Neural cell (in vitro differentiated cells): ENCODE data around the gene CBX6. TPM values are rescaled to one million over a fixed set of nuclear protein-coding genes. Genes with fewer than 3 reads are reported as not detected.

Source experiments
- H2AFZ ChIP-seq: fragments of 200-600, 300-800 bp; sonication (generic), shearing (Covaris generic); 2 replicates; pipeline ENCODE4 v1.6.0; 2014; ENCODE audit warnings: low read depth, mild to moderate bottlenecking, antibody characterized with exemption, low read length, moderate library complexity
- H3F3A ChIP-seq: fragments of 200-600 bp; shearing (Covaris generic); 2 replicates; pipeline ENCODE4 v1.6.1; 2016; ENCODE audit warnings: mild to moderate bottlenecking, moderate library complexity, mixed read lengths, antibody characterized with exemption, low read length; ENCODE audit not compliant: insufficient read depth, poor library complexity, severe bottlenecking
- H3K27ac ChIP-seq: fragments of 200-600, 300-800 bp; sonication (generic), shearing (Covaris generic); 2 replicates; pipeline ENCODE4 v1.5.1; 2014; ENCODE audit warnings: mild to moderate bottlenecking, low read length, moderate library complexity
- H3K27me3 ChIP-seq: fragments of 300-800, 200-600 bp; sonication (generic), shearing (Covaris generic); 2 replicates; pipeline ENCODE4 v1.6.0; 2014; ENCODE audit warnings: mild to moderate bottlenecking, low read depth, low read length, moderate library complexity; ENCODE audit not compliant: insufficient read depth
- H3K36me3 ChIP-seq: fragments of 300-800, 200-600 bp; sonication (generic), shearing (Covaris generic); 2 replicates; pipeline ENCODE4 v1.5.1; 2014; ENCODE audit warnings: mild to moderate bottlenecking, antibody characterized with exemption, low read length, moderate library complexity; ENCODE audit not compliant: insufficient read depth
- H3K4me2 ChIP-seq: fragments of 300-800, 200-600 bp; sonication (generic), shearing (Covaris generic); 2 replicates; pipeline ENCODE4 v1.6.0; 2014; ENCODE audit warnings: mild to moderate bottlenecking, low read length
- H3K4me3 ChIP-seq: fragments of 300-800, 200-600 bp; sonication (generic), shearing (Covaris generic); 2 replicates; pipeline ENCODE4 v1.5.1; 2014; ENCODE audit warnings: mild to moderate bottlenecking, low read length, moderate library complexity
- H3K79me2 ChIP-seq: fragments of 200-600 bp; shearing (Covaris generic); replicated peaks from 2 replicates; pipeline ENCODE4 v1.6.0; 2014; ENCODE audit warnings: mild to moderate bottlenecking, low read length, moderate library complexity; ENCODE audit not compliant: insufficient read depth
- H3K9ac ChIP-seq: fragments of 300-800, 200-600 bp; sonication (generic), shearing (Covaris generic); 2 replicates; pipeline ENCODE4 v1.6.1; 2016; ENCODE audit warnings: mild to moderate bottlenecking, low read length, mixed read lengths
- H3K9me2 ChIP-seq: fragments of 200-600 bp; shearing (Covaris generic); 2 replicates; pipeline ENCODE4 v1.6.1; 2016; ENCODE audit warnings: mild to moderate bottlenecking, low read length, mixed read lengths; ENCODE audit not compliant: insufficient read depth
- H3K9me3 ChIP-seq: fragments of 200-600, 300-800 bp; sonication (generic), shearing (Covaris generic); 2 replicates; pipeline ENCODE4 v1.6.1; 2016; ENCODE audit warnings: mild to moderate bottlenecking, mixed run types, low read length, moderate library complexity, mixed read lengths
- H4K20me1 ChIP-seq: fragments of 200-600 bp; shearing (Covaris generic); 2 replicates; pipeline ENCODE4 v1.6.1; 2016; ENCODE audit warnings: mild to moderate bottlenecking, mixed run types; ENCODE audit not compliant: insufficient read depth
- EP300 ChIP-seq: fragments of 450-650 bp; conservative IDR thresholded peaks from 2 replicates; pipeline ENCODE4 v1.6.1; 2014; ENCODE audit warnings: antibody characterized with exemption, mild to moderate bottlenecking, moderate library complexity; ENCODE audit not compliant: poor library complexity, severe bottlenecking
- EZH2 ChIP-seq: fragments of 200-600, 300-800 bp; shearing (Covaris generic), sonication (generic); IDR thresholded peaks from 2 replicates; pipeline ENCODE4 v1.6.1; 2014; ENCODE audit warnings: antibody characterized with exemption, low read length, borderline replicate concordance, mild to moderate bottlenecking; ENCODE audit not compliant: insufficient read depth, poor library complexity, severe bottlenecking
- MXI1 ChIP-seq: fragments of 450-650 bp; conservative IDR thresholded peaks from 2 replicates; pipeline ENCODE4 v1.6.1; 2014; ENCODE audit warnings: antibody characterized with exemption, mild to moderate bottlenecking; ENCODE audit not compliant: poor library complexity, severe bottlenecking
- POLR2AphosphoS5 ChIP-seq: IDR thresholded peaks from 2 replicates; pipeline ENCODE4 v1.6.1; 2012
- RAD21 ChIP-seq: fragments of 450-650 bp; conservative IDR thresholded peaks from 2 replicates; pipeline ENCODE4 v1.6.1; 2014; ENCODE audit warnings: antibody characterized with exemption, mild to moderate bottlenecking, moderate library complexity
- SMC3 ChIP-seq: fragments of 450-650 bp; conservative IDR thresholded peaks from 2 replicates; pipeline ENCODE4 v1.6.1; 2014; ENCODE audit warnings: antibody characterized with exemption, mild to moderate bottlenecking, moderate library complexity; ENCODE audit not compliant: poor library complexity
- TAF1 ChIP-seq: IDR thresholded peaks from 2 replicates; pipeline ENCODE4 v1.6.1; 2012; ENCODE audit warnings: low read depth
- polyA plus RNA-seq: library from polyadenylated mRNA; depleted of rRNA; stranded (reverse); fragments of >200 nt; gene quantifications from 2 replicates; pipeline ENCODE4 v1.2.3, GENCODE V29; 2014
- TF ChIP-seq, protein P1 (sequence below): IDR thresholded peaks from 2 replicates; pipeline ENCODE4 v1.6.1; 2012; ENCODE audit warnings: borderline replicate concordance
- TF ChIP-seq, protein P2 (sequence below): fragments of 450-650 bp; IDR thresholded peaks from 2 replicates; pipeline ENCODE4 v1.5.1; 2014; ENCODE audit warnings: antibody characterized with exemption, mild to moderate bottlenecking, moderate library complexity; ENCODE audit not compliant: poor library complexity, severe bottlenecking

The CBX6 gene
- polyA plus RNA-seq, 1 donor from 2014 or later, result 13.0 TPM

DNA sequence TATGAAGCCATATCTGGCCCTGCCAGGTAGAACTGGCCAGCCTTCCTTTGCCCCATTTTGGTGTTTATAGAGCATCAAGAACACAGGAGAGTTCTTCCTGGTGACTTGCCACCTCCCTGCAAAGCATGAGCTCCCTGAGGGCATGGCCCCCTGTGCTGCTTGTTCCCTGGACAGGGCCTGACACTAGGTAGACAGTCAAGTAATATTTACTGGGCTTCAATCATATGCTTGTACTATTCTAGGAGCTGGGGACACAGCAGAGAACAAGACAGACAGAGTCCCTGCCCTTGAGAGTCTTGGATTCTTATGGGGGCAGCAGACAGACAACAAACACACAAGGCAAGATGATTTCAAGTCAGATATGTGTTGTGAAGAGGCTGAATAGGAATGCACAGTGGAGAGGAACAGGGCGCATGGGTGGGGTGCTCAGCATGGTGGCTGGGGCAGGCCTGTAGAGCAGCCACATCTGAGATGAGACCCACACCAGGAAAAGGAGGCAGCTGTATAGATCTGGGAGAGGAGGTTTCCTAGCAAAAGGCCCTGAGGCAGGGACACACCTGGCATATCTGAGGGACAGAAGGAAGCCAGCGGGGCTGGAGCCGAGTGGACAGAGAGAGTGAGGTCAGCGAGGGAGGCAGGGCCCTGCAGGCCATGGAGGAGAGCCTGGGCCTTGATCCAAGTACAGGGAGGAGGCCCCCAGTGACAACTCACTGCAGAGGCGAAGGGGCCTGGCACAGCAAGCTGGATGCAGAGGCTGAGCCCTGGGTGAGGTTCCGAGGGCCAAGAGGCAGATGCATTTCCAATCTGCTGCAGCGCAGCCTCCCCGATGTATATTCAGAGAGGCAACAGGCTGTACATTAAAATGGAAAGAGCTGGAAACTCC, 10.2 kb upstream of the CBX6 start:
- Histone ChIP-seq H3K9ac (no peak overlapping the region), H3F3A (no peaks in the 10 kb centered on the region), H3K79me2 (no peaks in the 10 kb centered on the region), H3K27ac (no peak overlapping the region), H4K20me1 (no peaks in the 10 kb centered on the region), H3K36me3 (no peaks in the 10 kb centered on the region), H3K4me3 (no peak overlapping the region), H3K4me2 (no peak overlapping the region), H3K9me3 (no peaks in the 10 kb centered on the region), H3K9me2 (no peaks in the 10 kb centered on the region), H3K27me3 (no peaks in the 10 kb centered on the region), H2AFZ (no peak overlapping the region)
- TF ChIP-seq, protein P1, sequence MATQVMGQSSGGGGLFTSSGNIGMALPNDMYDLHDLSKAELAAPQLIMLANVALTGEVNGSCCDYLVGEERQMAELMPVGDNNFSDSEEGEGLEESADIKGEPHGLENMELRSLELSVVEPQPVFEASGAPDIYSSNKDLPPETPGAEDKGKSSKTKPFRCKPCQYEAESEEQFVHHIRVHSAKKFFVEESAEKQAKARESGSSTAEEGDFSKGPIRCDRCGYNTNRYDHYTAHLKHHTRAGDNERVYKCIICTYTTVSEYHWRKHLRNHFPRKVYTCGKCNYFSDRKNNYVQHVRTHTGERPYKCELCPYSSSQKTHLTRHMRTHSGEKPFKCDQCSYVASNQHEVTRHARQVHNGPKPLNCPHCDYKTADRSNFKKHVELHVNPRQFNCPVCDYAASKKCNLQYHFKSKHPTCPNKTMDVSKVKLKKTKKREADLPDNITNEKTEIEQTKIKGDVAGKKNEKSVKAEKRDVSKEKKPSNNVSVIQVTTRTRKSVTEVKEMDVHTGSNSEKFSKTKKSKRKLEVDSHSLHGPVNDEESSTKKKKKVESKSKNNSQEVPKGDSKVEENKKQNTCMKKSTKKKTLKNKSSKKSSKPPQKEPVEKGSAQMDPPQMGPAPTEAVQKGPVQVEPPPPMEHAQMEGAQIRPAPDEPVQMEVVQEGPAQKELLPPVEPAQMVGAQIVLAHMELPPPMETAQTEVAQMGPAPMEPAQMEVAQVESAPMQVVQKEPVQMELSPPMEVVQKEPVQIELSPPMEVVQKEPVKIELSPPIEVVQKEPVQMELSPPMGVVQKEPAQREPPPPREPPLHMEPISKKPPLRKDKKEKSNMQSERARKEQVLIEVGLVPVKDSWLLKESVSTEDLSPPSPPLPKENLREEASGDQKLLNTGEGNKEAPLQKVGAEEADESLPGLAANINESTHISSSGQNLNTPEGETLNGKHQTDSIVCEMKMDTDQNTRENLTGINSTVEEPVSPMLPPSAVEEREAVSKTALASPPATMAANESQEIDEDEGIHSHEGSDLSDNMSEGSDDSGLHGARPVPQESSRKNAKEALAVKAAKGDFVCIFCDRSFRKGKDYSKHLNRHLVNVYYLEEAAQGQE, result no peak
- no peak for TF ChIP-seq POLR2AphosphoS5
- no peak for TF ChIP-seq EZH2
- no peak for TF ChIP-seq EP300
- TF ChIP-seq RAD21, result no peak
- no peak for TF ChIP-seq TAF1
- TF ChIP-seq MXI1, result no peak
- TF ChIP-seq, protein P2, sequence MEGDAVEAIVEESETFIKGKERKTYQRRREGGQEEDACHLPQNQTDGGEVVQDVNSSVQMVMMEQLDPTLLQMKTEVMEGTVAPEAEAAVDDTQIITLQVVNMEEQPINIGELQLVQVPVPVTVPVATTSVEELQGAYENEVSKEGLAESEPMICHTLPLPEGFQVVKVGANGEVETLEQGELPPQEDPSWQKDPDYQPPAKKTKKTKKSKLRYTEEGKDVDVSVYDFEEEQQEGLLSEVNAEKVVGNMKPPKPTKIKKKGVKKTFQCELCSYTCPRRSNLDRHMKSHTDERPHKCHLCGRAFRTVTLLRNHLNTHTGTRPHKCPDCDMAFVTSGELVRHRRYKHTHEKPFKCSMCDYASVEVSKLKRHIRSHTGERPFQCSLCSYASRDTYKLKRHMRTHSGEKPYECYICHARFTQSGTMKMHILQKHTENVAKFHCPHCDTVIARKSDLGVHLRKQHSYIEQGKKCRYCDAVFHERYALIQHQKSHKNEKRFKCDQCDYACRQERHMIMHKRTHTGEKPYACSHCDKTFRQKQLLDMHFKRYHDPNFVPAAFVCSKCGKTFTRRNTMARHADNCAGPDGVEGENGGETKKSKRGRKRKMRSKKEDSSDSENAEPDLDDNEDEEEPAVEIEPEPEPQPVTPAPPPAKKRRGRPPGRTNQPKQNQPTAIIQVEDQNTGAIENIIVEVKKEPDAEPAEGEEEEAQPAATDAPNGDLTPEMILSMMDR, result no peak
- no peak for TF ChIP-seq SMC3

- Histone ChIP-seq H4K20me1 (no peaks in the 10 kb centered on the region), H3K27ac (no peak overlapping the region), H3K4me2 (no peak overlapping the region), H3K4me3 (no peak overlapping the region), H3K79me2 (no peaks in the 10 kb centered on the region), H3K27me3 (no peaks in the 10 kb centered on the region), H3K9ac (no peak overlapping the region), H2AFZ (no peak overlapping the region), H3K9me2 (no peaks in the 10 kb centered on the region), H3F3A (no peaks in the 10 kb centered on the region), H3K36me3 (no peaks in the 10 kb centered on the region), H3K9me3 (no peaks in the 10 kb centered on the region)
- no peak for TF ChIP-seq SMC3
- TF ChIP-seq, protein P1, result no peak
- TF ChIP-seq, protein P2, result no peak
- TF ChIP-seq MXI1, result no peak
- TF ChIP-seq TAF1, result no peak
- no peak for TF ChIP-seq EZH2
- TF ChIP-seq EP300, result no peak
- no peak for TF ChIP-seq POLR2AphosphoS5
- no peak for TF ChIP-seq RAD21
These were observed 9.5 kb upstream of the CBX6 start for GRCh38 chr22:38881464-38881871.
